Nephron (organoid): ENCODE measurements around the gene THOC6.

ENCODE experiments used
- H3K27ac Mint-ChIP-seq, 3 experiments: 2 replicates each; pipeline ENCODE4 v1.8.0; 2020; ENCODE audit warnings: mixed read lengths in 3 of 3, mild to moderate bottlenecking in 2 of 3, moderate library complexity in 1 of 3
- H3K27me3 Mint-ChIP-seq: 2 replicates; pipeline ENCODE4 v1.8.0; 2021; ENCODE audit warnings: low read depth, mild to moderate bottlenecking, moderate library complexity, mixed read lengths
- H3K36me3 Mint-ChIP-seq: 2 replicates; pipeline ENCODE4 v1.8.0; 2020; ENCODE audit warnings: low read depth, mixed read lengths
- H3K4me1 Mint-ChIP-seq: 2 replicates; pipeline ENCODE4 v1.8.0; 2020; ENCODE audit warnings: mixed read lengths
- H3K4me3 Mint-ChIP-seq, 3 experiments: 2 replicates each; pipeline ENCODE4 v1.8.0; 2020; ENCODE audit warnings: mild to moderate bottlenecking in 3 of 3, mixed read lengths in 3 of 3, moderate library complexity in 2 of 3
- H3K9me3 Mint-ChIP-seq: 2 replicates; pipeline ENCODE4 v1.8.0; 2020; ENCODE audit warnings: mixed read lengths
- CTCF ChIP-seq, 3 experiments: fragments of 200-600 bp; sonication (generic); IDR thresholded peaks; one replicate each; pipeline ENCODE4 v1.5.0; 2021; ENCODE audit warnings: antibody characterized with exemption in 3 of 3; ENCODE audit not compliant: unreplicated experiment in 3 of 3

The THOC6 gene

GRCh38 chr16:3004781-3005284, 19.0 kb upstream of the THOC6 start:
- no peaks in the 10 kb centered on the region for H3K9me3 Mint-ChIP-seq
- H3K27me3 Mint-ChIP-seq: peaks cover 73% of the 10 kb centered on the region
- peaks cover 12% of the 10 kb centered on the region for H3K4me1 Mint-ChIP-seq
- no peaks in the 10 kb centered on the region for H3K36me3 Mint-ChIP-seq
- TF ChIP-seq CTCF (IDR thresholded peaks at IDR 0.05; ENCODE audit: unreplicated experiment in 3 of 3): no peak
- H3K4me3 Mint-ChIP-seq: peak overlapping the region; percentile 72 to 78 (median 73)
- H3K27ac Mint-ChIP-seq: no peak overlapping the region

DNA sequence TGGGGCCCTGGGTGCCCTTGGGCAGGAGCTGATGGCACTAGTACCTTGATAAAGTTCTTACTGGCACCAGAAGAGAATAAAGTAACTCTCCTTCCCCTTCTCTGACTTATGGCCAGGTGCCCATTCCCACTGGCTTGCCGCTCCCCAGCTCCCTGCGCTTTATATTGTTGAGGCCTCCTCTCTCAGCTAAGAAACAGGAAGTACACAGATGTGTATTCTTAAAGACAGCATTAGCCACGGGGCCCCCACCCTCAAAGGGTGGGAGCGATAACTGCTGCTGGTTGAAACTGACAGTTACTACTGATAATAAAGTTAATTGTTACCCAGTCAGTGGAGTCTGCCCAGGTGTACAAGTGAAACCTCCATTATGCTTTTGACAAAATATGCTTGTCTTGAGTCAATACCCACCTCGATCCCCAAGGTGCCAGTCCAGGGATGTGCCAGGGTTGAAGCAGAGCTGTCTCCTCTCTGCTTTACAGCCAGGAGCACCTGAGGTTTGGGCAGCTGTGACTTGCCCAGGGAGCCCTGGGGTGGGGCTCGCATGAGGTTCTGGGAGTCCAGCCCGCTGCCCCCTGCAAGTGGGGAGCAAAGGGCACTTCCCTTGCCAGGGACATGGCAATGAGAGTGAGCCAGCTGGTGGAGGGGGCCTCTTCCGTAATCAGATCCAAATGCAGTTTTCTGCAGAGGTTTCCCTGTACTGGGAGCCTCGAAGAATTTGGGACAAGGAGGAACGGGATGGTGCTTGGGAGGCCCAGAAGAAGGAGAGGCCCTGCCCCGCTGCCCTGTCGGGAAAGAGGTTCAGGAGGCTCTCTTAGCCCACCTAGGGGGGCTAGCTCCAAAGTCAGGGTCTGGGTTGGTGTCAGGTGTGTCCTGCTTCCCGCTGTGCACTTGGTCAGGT, 16.5 kb upstream of the THOC6 start:
- H3K36me3 Mint-ChIP-seq: no peaks in the 10 kb centered on the region
- TF ChIP-seq CTCF (IDR thresholded peaks at IDR 0.05; ENCODE audit: unreplicated experiment in 3 of 3): no peak
- peak overlapping the region; percentile 34 to 63 (median 46) for H3K4me3 Mint-ChIP-seq
- H3K4me1 Mint-ChIP-seq: peaks cover 12% of the 10 kb centered on the region
- no peaks in the 10 kb centered on the region for H3K9me3 Mint-ChIP-seq
- peak overlapping the region in 1 of 3 experiments; percentile 93 for H3K27ac Mint-ChIP-seq
- peaks cover 82% of the 10 kb centered on the region for H3K27me3 Mint-ChIP-seq

GRCh38 chr16:3007957-3008689, 15.7 kb upstream of the THOC6 start:
- Mint-ChIP-seq H3K9me3 (no peaks in the 10 kb centered on the region), H3K27ac (peak overlapping the region in 2 of 3 experiments; percentile 47 to 93), H3K4me1 (peaks cover 12% of the 10 kb centered on the region), H3K27me3 (peaks cover 84% of the 10 kb centered on the region), H3K36me3 (no peaks in the 10 kb centered on the region), H3K4me3 (peak overlapping the region in 2 of 3 experiments; percentile 23 to 58)
- TF ChIP-seq CTCF (IDR thresholded peaks at IDR 0.05; ENCODE audit: unreplicated experiment in 3 of 3): no peak

GRCh38 chr16:3008690-3009037, 15.2 kb upstream of the THOC6 start:
- Mint-ChIP-seq H3K36me3 (no peaks in the 10 kb centered on the region), H3K27ac (peak overlapping the region in 1 of 3 experiments; percentile 93), H3K9me3 (no peaks in the 10 kb centered on the region), H3K27me3 (peaks cover 88% of the 10 kb centered on the region), H3K4me3 (no peak overlapping the region), H3K4me1 (peaks cover 12% of the 10 kb centered on the region)
- no peak for TF ChIP-seq CTCF (IDR thresholded peaks at IDR 0.05; ENCODE audit: unreplicated experiment in 3 of 3)

DNA sequence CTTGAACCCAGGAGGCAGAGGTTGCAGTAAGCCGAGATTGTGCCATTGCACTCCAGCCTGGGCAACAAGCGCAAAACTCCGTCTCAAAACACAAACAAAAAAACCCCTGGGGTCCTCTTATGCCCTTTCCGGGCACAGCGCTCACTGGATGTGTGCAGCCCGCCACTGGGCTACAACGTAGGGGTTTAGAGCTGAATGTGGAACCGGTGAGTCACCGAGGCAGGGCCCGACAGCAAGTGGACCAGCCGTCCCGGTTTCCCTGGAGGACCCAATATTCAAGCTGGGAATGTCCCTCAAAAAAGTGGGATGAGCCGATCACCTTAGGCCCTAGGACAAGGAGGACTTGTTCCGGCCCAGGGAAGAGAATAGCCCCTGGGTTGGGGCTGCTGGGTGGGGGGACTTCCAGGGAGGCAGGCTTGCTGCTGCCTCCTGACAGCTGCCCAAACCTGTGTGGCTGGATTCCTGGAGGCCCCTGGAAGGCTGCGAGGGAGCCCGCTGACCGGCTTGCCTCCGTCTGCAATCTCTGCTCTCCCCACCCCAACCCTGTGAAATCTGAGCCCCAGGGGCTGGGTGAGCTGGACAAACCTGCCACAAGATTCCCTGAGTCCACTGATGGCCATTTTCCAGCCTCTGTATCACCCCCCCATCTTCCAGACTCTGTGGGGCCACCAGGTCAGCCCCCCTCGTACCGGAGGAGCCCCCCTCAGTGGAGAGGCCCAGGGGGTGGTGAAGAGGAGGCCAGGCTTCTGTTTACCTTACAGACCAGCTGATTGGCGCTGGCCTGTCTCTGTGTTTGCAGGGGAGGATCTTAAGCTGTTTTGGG, 14.1 kb upstream of the THOC6 start:
- Mint-ChIP-seq H3K4me1 (peaks cover 12% of the 10 kb centered on the region), H3K27me3 (peaks cover 93% of the 10 kb centered on the region), H3K27ac (peak overlapping the region; percentile 45 to 85 (median 63)), H3K9me3 (no peaks in the 10 kb centered on the region), H3K36me3 (no peaks in the 10 kb centered on the region), H3K4me3 (no peak overlapping the region)
- no peak for TF ChIP-seq CTCF (IDR thresholded peaks at IDR 0.05; ENCODE audit: unreplicated experiment in 3 of 3)
